Measurements from ENCODE around the gene CD63. TPM values are rescaled to one million over a fixed set of nuclear protein-coding genes. Genes with fewer than 3 reads are reported as not detected.

Gene CD63
- total RNA-seq, 1 experiment from 2014 or later = 879 TPM

DNA sequence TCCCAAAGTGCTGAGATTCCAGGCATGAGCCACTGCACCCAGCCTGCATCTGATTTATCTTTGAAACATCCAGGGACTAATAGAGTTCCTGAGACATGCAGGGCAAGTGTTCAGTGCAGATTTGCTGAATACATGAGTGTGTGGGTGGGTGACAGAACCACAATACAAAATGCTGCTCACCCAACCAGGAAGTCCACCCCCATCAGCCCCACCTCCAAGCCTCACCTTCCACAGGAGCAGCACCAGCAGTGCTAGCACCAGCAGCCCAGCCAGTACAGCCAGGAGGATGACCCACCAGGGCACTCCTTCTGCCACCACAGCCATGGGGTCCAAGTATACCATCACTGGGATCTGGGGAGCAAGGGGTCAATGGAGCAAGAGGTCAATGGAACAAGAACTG lies 41.1 kb downstream of the CD63 start:
- in situ Hi-C loops (cut with HindIII; ENCODE audit: low pct_unique_long_range_greater_than_20kb, low sequenced_read_pairs) = no loop called here
- Histone ChIP-seq H3K36me3 (ENCODE audit: control insufficient read depth, insufficient read depth, low read length) (no peaks in the 10 kb centered on the region), H3K27ac (ENCODE audit: low read length) (no peak overlapping the region), H3K27me3 (ENCODE audit: control insufficient read depth, insufficient read depth, low read length) (no peaks in the 10 kb centered on the region), H3K9me3 (ENCODE audit: control insufficient read depth, insufficient read depth, low read depth, low read length) (no peaks in the 10 kb centered on the region), H3K4me1 (ENCODE audit: control insufficient read depth, insufficient read depth, low read length) (no peaks in the 10 kb centered on the region), H3K4me3 (ENCODE audit: low read depth in 2 of 2, low read length in 2 of 2) (no peak overlapping the region)
- ChIA-PET POLR2A (interaction anchor here (0.6 kb wide), 1 partner anchor 19 kb away, joined by 3 read pairs; no protein-coding TSS in a partner anchor), CTCF (no interaction called here)
- BruUV-seq (replicated peaks) = no TSS peak
- intact Hi-C loops (cut with micrococcal nuclease; ENCODE audit: unreplicated experiment) = no loop called here
- no peak for ATAC-seq
- DNase-seq (ENCODE audit: low read depth, low spot score) = no peak
- TF ChIP-seq, protein P1, sequence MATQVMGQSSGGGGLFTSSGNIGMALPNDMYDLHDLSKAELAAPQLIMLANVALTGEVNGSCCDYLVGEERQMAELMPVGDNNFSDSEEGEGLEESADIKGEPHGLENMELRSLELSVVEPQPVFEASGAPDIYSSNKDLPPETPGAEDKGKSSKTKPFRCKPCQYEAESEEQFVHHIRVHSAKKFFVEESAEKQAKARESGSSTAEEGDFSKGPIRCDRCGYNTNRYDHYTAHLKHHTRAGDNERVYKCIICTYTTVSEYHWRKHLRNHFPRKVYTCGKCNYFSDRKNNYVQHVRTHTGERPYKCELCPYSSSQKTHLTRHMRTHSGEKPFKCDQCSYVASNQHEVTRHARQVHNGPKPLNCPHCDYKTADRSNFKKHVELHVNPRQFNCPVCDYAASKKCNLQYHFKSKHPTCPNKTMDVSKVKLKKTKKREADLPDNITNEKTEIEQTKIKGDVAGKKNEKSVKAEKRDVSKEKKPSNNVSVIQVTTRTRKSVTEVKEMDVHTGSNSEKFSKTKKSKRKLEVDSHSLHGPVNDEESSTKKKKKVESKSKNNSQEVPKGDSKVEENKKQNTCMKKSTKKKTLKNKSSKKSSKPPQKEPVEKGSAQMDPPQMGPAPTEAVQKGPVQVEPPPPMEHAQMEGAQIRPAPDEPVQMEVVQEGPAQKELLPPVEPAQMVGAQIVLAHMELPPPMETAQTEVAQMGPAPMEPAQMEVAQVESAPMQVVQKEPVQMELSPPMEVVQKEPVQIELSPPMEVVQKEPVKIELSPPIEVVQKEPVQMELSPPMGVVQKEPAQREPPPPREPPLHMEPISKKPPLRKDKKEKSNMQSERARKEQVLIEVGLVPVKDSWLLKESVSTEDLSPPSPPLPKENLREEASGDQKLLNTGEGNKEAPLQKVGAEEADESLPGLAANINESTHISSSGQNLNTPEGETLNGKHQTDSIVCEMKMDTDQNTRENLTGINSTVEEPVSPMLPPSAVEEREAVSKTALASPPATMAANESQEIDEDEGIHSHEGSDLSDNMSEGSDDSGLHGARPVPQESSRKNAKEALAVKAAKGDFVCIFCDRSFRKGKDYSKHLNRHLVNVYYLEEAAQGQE (IDR thresholded peaks at IDR 0.05; ENCODE audit: insufficient read depth in 1 of 2, low read depth in 2 of 2, low read length in 1 of 2) = no peak
- no peak for TF ChIP-seq POLR2AphosphoS5 (IDR thresholded peaks at IDR 0.05; ENCODE audit: low read depth, low read length)
- TF ChIP-seq, protein P2, sequence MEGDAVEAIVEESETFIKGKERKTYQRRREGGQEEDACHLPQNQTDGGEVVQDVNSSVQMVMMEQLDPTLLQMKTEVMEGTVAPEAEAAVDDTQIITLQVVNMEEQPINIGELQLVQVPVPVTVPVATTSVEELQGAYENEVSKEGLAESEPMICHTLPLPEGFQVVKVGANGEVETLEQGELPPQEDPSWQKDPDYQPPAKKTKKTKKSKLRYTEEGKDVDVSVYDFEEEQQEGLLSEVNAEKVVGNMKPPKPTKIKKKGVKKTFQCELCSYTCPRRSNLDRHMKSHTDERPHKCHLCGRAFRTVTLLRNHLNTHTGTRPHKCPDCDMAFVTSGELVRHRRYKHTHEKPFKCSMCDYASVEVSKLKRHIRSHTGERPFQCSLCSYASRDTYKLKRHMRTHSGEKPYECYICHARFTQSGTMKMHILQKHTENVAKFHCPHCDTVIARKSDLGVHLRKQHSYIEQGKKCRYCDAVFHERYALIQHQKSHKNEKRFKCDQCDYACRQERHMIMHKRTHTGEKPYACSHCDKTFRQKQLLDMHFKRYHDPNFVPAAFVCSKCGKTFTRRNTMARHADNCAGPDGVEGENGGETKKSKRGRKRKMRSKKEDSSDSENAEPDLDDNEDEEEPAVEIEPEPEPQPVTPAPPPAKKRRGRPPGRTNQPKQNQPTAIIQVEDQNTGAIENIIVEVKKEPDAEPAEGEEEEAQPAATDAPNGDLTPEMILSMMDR (IDR thresholded peaks at IDR 0.05) = no peak
- TF ChIP-seq TCF7L2 (IDR thresholded peaks at IDR 0.05; ENCODE audit: low read depth, low read length) = no peak
- no peak for TF ChIP-seq SIN3A (IDR thresholded peaks at IDR 0.05; ENCODE audit: borderline replicate concordance, insufficient read depth, low read depth, low read length)

DNA sequence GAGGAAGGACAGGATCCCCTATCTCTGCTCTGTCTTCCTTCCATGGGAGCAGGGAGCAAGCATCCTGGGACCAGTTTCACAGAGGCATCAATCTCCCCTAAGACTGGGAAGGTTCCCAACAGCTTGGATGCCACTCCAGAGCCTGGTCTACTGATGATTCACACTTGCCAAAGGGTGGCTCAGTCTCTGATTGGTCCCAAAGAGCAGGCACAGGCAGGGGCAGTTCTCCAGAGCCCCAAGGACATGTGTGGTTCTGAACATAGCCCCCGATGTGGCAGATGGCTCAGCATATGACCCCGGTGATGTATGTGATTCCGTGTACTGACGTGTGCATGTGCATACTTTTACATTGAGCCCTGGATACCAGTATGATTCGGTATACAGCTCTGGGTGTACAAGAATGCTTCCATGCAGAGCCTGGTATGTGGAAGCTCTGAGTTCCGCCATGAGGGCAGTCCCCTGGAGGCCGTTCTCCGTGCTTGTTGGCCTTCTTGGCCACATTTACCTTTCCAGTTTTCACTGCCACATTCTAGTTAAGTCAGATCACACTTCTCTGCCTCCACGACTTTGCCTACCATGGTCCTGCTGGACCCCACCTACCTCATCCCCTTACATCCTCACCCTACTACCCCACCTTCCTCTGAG lies 42.3 kb downstream of the CD63 start:
- TF ChIP-seq POLR2AphosphoS5 (IDR thresholded peaks at IDR 0.05; ENCODE audit: low read depth, low read length) = no peak
- TF ChIP-seq TCF7L2 (IDR thresholded peaks at IDR 0.05; ENCODE audit: low read depth, low read length) = no peak
- TF ChIP-seq, protein P2 (IDR thresholded peaks at IDR 0.05) = no peak
- TF ChIP-seq, protein P1 (IDR thresholded peaks at IDR 0.05; ENCODE audit: insufficient read depth in 1 of 2, low read depth in 2 of 2, low read length in 1 of 2) = no peak
- TF ChIP-seq SIN3A (IDR thresholded peaks at IDR 0.05; ENCODE audit: borderline replicate concordance, insufficient read depth, low read depth, low read length) = no peak
- ChIA-PET POLR2A (no interaction called here), CTCF (no interaction called here)
- Histone ChIP-seq H3K27ac (ENCODE audit: low read length) (no peak overlapping the region), H3K27me3 (ENCODE audit: control insufficient read depth, insufficient read depth, low read length) (no peaks in the 10 kb centered on the region), H3K4me3 (ENCODE audit: low read depth in 2 of 2, low read length in 2 of 2) (no peak overlapping the region), H3K4me1 (ENCODE audit: control insufficient read depth, insufficient read depth, low read length) (peaks cover 1% of the 10 kb centered on the region; the same call in 1 of the 2 replicates), H3K36me3 (ENCODE audit: control insufficient read depth, insufficient read depth, low read length) (no peaks in the 10 kb centered on the region), H3K9me3 (ENCODE audit: control insufficient read depth, insufficient read depth, low read depth, low read length) (no peaks in the 10 kb centered on the region)
- in situ Hi-C loops (cut with HindIII; ENCODE audit: low pct_unique_long_range_greater_than_20kb, low sequenced_read_pairs) = no loop called here
- ATAC-seq (no peak), DNase-seq (ENCODE audit: low read depth, low spot score) (no peak)
- BruUV-seq (replicated peaks) = no TSS peak
- intact Hi-C loops (cut with micrococcal nuclease; ENCODE audit: unreplicated experiment) = no loop called here
